Activated CD4-positive, CD25-positive, alpha-beta regulatory T cell (primary cell): ENCODE results near the gene C3orf22.
"Not testable (repeated sequence)": the region's sequence is repeated elsewhere in the genome, so short reads cannot be mapped to it uniquely, and the experiment has no call there.

Experiments
- DNase-seq, 4 experiments: peaks; one replicate each; lab custom pipeline; 2025; lab: John Stamatoyannopoulos, UW

Gene C3orf22

DNA sequence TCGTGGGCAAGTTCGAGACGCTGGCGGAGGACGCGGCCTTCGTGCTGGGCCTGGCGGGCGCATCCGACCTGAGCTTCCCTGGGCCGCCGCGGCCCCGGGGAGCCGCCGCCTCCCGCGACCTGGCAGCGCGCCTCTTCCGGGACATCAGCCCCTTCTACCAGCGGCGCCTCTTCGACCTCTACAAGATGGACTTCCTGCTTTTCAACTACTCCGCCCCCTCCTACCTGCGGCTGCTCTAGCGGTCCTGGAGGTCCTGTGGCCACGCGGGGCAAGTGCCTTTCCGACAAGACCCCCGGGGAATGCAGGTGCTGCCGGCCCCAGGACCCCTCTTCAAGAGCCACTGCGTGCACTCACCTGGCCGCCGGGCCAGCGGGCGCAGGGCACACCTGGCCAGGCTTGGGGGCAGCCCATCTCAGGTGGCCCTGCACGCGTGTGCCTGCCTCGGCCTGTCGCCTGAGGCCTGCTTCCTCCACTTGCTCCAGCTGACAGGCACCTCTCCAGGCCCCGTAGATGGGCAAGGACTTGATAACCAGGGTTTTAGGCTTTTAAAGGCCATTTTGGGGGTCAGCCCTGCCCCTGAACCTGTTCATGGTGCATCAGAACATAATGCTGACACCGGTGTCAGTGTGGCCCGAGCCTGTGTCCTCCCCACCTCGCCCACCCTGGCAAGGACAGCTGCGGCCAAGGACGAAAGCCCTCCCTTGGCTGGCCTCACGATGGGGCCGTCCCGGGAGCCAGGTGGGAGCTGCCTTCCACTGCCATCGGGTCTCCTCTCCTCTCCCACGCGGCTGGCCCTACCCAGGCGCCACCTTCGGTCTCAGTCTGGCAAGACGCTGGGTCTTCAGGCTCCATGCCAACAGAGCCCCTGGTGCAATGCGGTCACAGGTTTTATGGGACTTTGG lies 16.1 kb downstream of the C3orf22 start:
- no peak for DNase-seq

DNA sequence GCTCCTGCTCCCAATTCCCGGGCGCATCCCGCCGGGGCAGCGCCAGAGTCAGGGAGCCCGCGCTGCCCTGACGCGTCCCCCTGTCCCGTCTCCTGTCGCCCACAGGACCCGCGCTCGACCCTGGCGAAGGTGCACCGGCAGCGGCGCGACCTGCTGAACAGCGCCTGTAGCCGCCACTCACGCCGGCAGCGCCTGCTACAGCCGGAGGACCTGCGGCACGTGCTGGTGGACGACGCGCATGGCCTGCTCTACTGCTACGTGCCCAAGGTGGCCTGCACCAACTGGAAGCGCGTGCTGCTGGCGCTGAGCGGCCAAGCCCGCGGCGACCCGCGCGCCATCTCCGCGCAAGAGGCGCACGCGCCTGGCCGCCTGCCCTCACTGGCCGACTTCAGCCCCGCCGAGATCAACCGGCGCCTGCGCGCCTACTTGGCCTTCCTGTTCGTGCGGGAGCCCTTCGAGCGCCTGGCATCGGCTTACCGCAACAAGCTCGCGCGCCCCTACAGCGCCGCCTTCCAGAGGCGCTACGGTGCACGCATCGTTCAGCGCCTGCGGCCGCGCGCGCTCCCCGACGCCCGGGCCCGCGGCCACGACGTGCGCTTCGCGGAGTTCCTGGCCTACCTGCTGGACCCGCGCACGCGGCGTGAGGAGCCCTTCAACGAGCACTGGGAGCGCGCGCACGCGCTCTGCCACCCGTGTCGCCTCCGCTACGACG lies 16.9 kb downstream of the C3orf22 start:
- no peak for DNase-seq

DNA sequence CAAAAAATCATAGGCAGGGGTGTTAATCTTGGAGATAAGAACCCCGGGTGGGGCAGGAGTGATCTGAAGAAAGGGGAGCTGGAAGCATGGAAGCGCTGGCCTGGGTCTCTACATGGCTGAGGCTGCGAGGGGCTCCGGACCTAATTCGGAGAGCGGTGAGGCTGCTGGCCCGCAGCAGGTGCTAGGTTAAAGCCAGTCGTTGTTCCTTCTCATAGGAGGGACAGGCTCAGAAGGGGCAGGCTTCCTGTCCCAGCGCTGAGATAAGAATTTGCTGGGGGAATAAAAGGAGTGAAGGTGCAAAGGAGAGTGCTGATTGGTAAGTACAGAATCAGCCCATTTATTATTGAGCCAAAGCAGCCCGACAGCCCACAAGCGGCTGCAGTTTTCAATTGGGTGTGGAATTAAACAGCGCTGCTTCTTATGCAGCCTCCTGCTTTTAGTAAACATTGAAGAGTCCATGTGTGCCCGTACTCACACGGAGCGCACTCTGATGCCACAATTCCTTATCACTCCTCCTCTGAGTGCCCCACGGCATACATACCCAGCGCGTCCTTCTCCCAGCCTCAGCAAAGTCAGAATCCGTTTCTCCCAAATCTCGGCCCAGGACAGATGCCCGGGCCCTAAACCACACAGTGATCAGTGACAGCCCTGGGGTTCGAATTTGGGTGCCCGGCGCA lies 17.6 kb downstream of the C3orf22 start:
- DNase-seq: no peak

DNA sequence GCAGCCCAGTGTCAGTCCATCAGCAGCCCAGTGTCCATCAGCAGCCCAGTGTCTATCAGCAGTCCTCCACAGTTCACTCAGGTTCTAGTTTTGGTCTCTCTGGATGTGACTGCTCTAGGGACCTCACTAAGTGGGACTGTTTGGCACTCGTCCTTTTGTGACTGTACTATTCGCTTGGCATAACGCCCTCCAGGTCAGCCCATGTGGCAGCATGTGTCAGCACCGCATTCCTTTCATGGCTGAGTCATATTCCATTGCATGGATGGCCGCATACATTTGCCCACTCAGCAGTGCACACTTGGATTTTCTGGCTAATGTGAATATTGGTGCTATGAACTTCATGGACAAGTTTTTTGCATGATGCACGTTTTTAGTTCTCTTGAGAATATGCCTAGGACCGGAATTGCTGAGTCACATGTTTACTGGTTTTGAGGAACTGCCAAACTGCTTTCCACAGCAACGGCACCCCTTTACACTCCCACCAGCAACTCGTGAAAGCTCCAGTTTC lies 18.3 kb downstream of the C3orf22 start:
- DNase-seq: no peak

DNA sequence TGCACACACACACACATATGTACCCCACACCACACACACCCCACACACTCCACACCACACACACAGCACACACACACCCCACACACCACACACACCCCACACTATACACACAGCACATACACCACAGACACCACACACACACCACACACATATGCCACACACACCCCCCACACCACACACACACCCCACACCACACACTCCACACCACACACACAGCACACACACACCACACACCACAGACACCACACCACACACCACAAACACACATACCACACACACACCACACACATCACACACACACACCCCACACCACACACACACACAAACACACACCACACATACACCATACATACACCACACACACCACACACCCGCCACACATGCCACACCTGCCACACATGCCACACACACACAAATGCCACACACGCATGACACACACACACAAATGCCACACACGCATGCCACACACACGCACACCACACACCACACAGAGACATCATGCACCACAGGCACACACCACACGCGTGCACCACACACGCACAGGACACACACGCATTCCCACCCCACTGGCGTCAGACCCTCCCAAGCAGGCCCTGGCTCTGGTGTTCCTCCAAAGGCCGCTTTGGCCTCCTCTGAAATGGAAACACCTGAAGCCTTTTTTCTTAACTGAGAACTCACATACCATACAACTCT lies 19.0 kb downstream of the C3orf22 start:
- DNase-seq: no peak

DNA sequence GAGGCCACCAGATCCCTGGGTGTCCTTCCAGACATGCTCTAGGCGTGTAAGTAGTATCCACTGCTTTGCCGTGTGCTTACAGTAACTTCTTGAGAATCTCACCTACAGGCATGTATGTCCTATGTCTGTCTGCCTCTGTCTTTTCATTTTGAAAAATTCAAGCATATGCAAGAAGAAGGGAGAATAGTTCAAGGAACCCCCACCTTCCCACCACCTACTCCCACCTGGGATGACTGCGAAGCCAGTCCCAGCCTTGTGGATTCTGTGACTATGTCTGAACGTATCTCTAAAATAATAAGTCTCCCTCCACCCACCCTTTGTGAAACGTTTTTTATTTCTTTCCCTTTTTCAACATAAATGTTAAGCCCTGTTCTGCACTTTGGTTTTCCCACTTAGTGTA lies 19.8 kb downstream of the C3orf22 start:
- DNase-seq: no peak

DNA sequence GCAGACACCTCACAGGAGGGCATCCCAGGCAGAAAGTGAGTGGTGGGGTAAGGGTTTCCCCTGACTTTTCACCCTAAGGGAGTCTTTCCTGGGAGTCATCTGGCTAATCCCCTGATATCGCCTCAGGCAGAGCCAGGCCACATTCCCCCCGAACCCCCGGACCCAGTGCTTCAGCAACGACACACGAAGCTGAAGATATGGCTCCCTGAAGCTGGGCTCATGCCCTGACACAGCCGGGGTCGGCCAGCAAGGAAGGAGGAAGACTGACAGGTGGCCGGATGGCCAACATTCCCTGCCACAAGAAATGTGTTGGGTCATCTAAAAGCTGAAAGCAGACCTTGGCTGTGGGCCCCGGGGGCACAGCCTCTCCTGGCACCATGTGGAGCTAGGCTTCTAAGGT lies 20.4 kb downstream of the C3orf22 start:
- no peak for DNase-seq

DNA sequence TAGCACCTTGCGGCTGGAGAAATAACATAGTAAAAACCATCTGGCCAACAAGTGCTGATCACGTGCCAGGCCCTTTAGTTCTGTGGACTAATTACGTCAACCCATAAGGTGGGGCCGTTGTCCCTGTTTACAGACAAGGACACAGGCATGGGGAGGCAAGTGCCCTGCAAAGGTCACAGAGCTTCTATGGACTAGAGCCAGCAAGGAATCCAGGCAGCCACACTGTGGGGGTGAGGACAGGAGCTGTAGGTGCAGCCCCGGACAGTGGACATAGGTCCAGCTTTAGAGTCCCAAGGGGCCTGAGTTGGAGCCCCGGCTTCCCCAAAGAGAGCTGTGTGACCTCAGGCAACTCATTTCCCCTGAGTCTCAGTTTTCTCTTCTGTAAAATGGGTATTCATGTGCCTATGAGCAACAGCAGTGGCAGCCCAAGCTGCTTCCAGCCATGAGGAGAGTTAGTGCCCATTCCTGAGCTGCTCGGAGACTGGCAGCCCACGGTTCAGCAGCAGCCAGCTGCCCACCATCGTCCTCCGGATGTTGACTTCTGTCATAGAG lies 20.9 kb downstream of the C3orf22 start:
- DNase-seq: no peak

DNA sequence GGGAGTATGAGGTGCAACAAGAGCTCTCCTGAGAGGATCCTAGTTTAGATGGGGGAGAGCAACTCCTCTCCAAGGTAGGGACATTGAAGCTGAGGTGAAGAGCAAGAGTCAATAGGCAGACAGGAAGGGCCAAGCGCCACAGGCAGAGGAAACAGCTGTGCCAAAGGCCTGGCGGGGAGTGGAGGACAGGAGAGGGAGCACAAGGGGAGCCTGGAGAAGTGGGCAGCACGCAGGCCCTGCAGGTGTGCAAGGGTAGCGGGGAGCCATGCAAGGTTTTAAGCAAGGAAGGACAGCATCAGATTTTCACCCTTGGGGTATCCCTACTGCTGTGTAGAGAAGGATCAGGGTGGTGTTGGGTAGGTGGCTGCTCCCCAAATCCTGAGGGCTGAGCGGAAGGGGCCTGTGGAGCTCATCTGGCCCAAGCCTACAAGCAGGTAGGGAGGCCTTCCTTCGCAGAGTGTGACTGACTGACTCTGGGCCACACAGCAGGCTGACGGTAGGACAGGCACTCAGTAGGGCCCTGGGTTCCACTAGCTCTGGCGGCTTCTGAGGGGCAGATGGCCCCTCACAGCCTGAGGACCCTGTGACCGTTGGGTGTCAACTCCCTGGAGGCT lies 21.5 kb downstream of the C3orf22 start:
- no peak for DNase-seq

DNA sequence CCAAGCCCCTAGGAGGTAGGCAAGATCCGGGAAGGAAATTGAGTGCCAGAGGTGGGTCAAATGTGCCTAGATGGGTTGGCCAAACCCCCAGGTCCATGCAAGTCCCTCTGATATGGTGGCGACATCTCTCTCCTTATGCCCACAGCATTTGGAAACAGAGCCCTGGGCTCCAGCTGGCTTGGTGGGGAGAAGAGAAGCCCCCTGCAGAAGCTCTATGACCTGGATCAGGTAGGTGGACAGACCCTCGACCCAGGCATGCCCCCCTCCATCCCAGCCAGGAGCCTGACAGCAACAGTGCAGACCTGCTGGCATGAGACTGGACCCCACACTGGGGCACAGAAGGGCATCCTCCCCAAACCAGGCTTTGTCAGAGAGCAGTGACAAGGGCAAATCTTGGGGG lies 22.6 kb downstream of the C3orf22 start:
- DNase-seq: no peak

DNA sequence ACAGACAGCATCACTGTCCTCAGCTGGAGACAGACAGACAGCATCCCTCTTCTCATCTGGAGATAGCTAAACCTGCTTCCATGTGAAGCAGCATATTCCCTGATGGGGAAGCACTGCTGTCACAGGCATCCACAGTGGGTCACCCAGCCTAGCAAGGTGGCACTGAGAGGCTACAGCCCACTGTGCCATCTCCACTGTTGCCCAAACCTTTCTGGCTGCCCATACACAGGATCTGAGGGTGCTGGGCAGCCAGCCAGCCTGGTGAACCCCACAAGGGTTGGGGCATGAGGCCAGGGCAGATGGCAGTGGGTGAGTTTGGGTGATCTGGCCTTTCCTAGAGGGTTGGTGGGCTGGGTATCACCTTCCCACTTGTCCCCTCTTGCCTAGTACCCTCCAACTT lies 23.1 kb downstream of the C3orf22 start:
- DNase-seq: no peak

DNA sequence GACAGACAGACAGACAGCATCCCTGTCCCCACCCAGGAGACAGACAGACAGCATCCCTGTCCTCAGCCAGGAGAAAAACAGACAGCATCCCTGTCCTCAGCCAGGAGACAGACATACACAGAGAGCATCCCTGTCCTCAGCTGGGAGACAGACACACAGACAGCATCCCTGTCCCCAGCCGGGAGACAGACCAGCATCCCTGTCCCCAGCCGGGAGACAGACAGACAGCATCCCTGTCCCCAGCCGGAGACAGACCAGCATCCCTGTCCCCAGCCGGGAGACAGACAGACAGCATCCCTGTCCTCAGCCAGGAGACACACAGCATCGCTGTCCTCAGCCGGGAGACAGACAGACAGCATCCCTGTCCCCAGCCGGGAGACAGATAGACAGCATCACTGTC lies 24.0 kb downstream of the C3orf22 start:
- DNase-seq: not testable (repeated sequence)

DNA sequence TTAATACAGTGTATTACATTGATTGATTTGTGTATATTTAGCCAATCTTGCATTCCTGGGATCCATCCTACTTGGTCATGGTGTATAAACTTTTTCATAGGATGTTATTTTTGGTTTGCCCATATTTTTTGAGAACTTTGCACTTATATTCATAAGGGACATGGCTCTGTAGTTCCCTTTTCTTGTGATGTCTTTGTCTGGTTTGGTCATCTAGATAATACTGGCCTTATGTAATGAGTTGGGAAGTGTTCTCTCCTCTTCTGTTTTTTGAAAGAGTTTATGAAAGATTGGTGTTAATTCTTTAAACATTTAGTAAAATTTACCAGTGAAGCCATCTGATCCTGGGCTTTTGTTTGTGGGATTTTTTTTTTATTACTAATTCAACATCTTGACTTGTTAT lies 25.2 kb downstream of the C3orf22 start:
- DNase-seq: no peak

DNA sequence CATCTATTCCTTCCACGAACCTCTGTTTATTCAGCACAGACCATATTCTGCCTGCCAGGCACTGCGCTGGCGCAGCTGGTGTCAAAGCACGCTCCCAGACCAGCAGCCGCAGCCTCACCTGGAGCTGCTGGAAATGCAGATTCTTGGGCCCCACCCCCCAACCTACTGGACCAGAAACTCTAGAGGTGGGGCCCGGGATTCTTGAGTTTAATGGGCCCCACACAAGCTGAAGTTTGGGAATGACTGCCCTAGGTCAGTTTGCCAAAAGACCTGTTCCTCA lies 27.7 kb downstream of the C3orf22 start:
- DNase-seq: no peak

DNA sequence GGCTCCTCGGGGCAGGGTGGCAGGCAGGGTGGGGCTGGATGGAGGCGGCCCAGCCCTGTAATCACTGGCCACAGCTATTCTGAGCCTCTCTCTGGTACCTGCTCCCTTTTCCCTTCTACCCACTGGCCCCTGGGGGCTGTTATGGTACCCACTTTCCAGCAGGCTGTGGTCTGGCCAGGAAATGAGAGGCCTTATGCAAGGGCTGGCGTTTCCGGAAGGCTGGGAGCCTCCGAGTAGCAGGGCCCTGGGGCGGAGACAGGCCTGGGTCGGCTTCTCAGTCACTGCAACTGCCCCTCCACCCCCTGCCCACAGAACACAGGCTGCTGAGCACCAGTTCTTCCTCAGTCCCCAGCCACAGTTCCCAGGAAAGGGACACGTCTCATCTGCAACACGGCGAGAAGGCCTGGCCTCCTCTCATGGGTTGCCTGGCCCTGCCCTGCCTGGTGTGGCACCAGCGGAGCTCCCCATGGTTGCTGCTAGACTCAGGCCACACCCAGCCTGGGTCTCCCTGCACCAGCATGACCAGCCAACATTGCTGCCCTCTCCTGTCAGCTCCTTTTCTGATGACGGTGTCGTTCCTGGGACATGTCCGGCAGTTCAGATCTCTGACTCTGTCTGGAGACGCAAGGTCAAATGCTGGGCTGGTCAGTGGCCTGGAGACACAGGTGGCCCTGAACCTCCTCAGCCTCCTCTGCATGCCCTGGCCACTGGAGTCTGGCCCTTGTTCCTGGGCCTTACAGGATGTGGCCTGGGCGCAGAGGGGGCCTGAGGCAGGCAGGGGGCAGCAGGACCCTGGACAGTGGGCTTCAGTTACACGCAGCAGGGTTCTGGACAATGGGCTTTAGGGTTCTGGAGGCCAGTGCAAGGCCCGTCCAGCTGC lies 28.3 kb downstream of the C3orf22 start:
- DNase-seq: no peak

DNA sequence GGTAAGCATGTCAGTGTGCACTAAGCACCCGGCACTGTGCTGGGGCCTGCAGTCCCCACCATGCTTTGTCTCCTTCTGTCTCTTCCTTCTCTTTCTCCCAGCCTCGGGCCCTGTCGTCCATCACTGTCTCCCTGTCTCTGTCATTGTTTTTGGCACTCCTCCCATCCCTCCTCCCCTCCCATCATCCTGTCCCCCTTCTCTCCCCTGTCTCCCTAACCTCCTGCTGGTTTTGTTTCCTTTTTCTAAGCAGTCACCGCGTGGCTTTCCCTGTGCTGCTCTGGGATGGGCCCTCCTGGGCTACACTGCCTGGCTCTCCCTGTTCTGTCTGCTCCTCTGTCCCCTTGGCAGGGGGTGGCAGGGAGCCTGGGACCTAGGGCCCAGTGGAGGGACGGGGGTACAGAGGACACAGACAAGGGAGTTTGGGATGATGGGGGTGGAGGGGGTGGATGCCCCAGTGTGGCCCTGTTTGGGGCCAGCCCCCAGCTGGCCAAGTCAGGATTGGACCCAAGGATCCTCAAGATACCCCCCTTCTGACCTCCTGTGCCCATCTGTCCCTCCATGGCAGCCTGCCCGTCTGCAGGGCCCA lies 29.1 kb downstream of the C3orf22 start:
- DNase-seq: no peak

DNA sequence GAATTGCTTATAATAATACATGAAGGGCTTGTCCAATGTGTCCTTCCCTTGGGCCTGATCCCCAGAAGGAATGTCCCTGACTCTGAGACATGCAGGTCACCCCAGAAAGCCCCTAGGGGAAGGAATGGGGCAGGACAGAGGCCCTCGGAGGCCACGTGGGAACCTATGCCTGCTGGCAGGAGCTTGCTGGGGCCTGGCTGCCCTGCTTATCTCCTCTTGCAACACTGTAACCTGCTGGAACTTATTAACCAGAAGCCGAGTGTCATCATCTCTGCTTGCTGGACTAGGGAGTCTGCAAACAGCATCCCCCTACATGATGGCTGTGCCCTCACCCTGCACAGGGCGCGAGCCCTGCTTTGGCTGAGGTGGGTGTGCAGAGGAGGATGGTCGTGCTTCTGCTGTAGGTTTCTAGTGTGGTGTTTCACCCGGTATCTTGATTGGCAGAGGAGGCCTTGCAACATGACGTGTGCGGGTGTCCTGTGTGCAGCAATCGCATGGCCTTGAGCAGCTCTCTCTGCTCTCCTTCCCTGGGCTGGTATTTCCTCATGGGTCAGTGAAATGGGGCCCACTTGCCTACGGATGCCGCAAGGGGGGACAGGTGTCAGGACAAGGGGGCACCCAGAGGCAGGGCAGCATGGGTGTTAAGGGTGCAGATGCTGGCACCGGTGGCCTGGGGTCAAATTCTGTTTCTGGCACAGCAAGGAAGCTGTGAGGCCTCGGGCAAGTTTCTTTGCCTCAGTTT lies 29.8 kb downstream of the C3orf22 start:
- no peak for DNase-seq

DNA sequence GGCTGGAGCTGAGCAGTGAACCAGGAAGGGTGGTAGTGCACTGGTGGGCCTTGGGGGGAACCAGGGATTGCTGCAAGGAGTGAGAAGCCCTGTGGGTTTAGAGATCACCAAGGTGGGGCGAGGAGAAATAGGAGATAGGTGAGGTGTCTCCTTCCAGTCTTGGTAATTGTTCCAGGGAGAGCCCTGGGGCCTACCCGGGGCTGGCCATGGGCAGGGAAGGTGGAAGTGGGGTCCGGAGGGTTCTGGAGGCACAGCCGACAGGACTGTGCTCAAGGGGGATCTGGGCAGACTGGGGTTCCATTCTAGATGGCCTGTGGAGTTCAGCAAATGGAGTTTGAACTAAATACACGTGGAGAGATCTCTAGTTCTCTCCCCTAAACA lies 30.3 kb downstream of the C3orf22 start:
- DNase-seq: no peak

DNA sequence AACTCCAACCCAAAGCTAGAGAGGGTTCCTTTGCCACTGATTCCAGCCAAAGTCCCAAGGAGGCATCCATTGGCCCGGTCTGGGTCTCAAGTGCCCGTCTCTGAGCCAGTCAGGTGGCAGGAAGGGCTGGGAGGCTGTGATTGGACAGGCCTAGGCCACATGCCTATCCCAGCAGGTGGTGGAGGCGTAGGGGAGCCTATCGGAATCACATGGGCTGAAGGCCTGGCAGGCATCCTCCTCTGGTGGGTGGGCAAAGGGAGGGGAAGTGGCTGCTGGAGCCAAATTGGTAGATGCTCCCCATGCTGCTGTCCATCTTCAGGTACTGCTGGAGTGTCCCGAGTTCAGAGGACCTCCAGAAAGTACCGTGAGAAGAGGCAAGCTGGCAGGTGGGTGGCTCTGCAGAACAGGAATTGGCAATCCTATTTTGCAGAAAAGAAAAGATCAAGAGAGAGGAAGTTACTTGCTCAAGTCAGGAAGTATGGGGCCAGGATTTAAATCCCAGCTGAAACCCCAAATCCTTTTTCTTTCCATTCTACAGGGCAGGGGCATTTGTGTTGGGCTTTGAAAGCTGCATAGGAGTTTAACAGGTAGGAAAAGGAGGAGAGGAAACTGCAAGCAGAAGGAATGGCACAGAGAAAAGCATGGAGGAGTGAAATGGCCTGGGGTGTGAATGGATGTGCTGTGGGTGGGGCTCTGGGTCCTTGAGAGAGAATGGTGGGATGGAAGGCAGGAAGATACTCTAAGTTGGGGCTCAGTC lies 31.1 kb downstream of the C3orf22 start:
- no peak for DNase-seq
